ENCODE data around the gene OSCP1.

Gene OSCP1

DNA sequence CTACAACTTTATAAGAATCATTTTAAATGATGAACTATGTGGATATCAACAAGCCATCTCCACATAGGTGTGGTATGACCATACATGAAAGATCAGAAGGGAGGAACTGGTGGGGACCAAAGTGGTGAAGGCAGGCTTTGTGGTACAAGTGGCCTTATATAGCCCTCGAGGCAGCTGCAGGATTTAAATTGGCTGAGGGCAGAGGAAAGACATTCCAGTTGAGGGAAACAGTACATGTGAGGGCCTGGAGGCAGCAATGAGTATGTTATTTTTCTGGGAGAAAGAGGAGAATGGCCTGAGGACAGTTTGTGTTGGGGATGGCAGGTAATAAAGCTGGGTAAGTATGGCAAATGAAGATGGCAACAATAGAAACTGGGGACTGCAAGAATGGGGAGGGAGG, 17.1 kb downstream of the OSCP1 start:
- no peak for DNase-seq (ENCODE audit: low read depth)
- TF ChIP-seq, protein P1, sequence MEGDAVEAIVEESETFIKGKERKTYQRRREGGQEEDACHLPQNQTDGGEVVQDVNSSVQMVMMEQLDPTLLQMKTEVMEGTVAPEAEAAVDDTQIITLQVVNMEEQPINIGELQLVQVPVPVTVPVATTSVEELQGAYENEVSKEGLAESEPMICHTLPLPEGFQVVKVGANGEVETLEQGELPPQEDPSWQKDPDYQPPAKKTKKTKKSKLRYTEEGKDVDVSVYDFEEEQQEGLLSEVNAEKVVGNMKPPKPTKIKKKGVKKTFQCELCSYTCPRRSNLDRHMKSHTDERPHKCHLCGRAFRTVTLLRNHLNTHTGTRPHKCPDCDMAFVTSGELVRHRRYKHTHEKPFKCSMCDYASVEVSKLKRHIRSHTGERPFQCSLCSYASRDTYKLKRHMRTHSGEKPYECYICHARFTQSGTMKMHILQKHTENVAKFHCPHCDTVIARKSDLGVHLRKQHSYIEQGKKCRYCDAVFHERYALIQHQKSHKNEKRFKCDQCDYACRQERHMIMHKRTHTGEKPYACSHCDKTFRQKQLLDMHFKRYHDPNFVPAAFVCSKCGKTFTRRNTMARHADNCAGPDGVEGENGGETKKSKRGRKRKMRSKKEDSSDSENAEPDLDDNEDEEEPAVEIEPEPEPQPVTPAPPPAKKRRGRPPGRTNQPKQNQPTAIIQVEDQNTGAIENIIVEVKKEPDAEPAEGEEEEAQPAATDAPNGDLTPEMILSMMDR (IDR thresholded peaks at IDR 0.05; ENCODE audit: low read depth, low read length, missing control alignments), result no peak
- H3K4me3 ChIP-seq (ENCODE audit: low read depth, low read length), result no peak overlapping the region

DNA sequence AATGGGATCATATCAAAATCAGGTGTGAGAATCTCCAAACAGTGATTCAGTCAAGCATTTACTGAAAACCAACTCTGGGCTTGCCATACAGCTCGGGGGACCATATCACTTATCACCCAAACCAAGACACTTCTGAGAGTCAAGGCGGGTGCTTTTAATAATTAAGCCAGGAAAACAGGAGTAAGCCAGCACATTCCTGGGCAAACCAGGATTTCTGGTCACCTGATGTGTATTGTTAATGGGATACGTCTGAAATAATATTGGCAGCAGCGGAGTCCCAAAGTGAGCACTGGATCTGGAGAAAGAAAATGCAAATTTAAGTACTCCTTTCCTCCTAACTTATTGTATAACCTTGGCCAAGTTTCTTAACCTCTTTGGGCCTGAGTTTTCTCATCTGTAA, 17.6 kb downstream of the OSCP1 start:
- TF ChIP-seq, protein P1 (IDR thresholded peaks at IDR 0.05; ENCODE audit: low read depth, low read length, missing control alignments), result no peak
- no peak overlapping the region for H3K4me3 ChIP-seq (ENCODE audit: low read depth, low read length)
- DNase-seq (ENCODE audit: low read depth), result no peak

DNA sequence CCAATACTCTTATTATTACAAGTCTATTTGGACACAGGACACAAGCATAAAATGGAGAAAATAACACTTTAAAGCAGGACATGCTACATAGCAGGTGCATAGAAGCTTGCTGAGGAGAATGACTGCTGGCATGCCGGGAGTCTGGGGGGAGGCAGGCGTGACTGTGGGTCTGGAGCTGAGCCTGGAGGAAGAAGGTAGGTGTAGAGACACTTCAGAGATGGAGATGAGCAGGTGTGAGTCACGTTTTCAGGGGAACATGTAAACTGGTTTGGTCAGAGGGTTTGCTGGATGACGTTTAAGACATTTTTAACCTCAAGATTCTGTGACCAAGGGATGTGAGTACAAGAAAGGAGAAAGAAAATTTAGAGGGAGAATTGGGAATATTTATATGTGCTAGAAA, 24.5 kb downstream of the OSCP1 start:
- H3K4me3 ChIP-seq (ENCODE audit: low read depth, low read length), result no peak overlapping the region
- DNase-seq (ENCODE audit: low read depth), result no peak
- TF ChIP-seq, protein P1 (IDR thresholded peaks at IDR 0.05; ENCODE audit: low read depth, low read length, missing control alignments), result no peak

DNA sequence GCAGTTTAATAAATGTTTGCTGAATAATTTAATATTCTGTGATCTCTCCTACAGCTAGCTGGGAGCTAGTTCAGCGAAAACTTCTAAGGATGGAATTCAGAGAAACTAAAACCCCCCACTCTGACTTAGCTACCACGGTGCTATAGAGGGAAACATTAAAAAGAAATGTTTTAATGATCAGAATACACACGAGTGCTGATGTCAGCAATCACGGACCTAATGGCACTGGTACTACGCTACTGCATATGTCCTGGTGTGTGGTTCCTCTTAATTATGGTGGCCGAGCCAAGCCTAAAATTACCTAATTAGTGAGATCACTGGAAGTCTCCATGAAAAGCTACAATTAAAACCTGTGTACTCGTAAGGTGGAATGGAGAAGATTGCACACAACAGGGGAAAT, 28.6 kb downstream of the OSCP1 start:
- no peak for DNase-seq (ENCODE audit: low read depth)
- TF ChIP-seq, protein P1 (IDR thresholded peaks at IDR 0.05; ENCODE audit: low read depth, low read length, missing control alignments), result no peak
- no peak overlapping the region for H3K4me3 ChIP-seq (ENCODE audit: low read depth, low read length)

DNA sequence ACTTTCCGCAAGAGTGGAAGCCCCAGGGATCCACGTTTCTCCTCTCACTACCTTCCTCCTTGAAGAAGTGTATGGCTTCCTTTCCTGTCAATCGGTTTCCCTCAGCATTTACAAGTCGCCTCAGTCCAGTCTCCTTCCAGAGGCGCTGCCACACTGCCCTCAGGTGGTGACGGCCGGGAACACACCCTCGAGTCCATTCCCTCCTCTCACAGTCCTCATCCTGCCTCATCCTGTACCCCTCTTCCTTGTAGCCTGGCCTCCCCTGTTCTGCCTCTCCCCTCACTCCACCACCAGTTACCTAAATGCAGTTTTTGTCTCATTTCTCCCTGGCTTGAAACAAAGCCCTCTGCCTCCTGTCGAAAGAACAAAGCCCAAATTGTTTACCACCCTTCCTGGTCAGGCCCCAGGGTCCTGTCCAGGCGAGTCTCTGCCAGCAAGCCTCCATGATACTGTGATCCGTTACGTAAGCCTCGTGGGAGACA, 29.4 kb downstream of the OSCP1 start:
- TF ChIP-seq, protein P1 (IDR thresholded peaks at IDR 0.05; ENCODE audit: low read depth, low read length, missing control alignments), result peak; percentile 99
- H3K4me3 ChIP-seq (ENCODE audit: low read depth, low read length), result no peak overlapping the region
- no peak for DNase-seq (ENCODE audit: low read depth)

DNA sequence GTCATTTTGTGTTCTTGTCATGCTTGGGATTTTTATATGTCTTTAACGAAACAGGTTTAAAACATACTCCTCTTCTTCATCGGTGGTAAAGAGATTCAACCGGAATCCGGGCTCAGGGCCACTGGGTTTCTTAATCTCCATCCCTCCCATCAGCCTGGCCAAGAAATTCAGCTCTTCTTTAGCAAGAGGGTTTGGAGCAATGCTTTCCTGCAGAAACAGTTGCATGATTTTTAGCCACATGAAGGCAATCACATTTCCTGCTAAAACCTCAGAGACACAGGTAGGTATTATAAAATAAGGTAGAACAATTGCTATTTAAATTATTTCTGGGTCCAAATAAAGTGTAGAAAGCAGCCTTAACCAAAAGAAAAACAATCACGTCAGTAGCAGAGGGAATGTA, 29.8 kb downstream of the OSCP1 start:
- no peak overlapping the region for H3K4me3 ChIP-seq (ENCODE audit: low read depth, low read length)
- TF ChIP-seq, protein P1 (IDR thresholded peaks at IDR 0.05; ENCODE audit: low read depth, low read length, missing control alignments), result no peak
- no peak for DNase-seq (ENCODE audit: low read depth)

DNA sequence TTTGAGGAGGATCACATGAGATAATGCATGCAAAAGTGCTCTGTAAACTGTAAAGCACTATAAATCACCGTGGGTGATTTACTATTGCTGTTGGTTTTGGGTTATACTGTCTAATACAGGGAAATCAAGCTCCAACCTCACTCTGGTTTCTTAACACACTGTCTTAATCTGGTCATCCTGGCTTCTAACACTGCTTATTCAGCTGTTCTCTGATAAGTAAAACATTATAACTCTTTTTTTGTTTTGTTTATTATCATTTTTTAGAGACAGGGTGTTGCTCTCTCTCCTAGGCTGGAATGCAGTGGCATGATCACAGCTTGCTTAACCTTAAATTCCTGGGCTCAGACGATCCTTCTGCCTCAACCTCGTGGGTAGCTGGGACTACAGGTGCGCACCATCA, 30.7 kb downstream of the OSCP1 start:
- no peak for DNase-seq (ENCODE audit: low read depth)
- no peak overlapping the region for H3K4me3 ChIP-seq (ENCODE audit: low read depth, low read length)
- TF ChIP-seq, protein P1 (IDR thresholded peaks at IDR 0.05; ENCODE audit: low read depth, low read length, missing control alignments), result no peak
